Germinal center (tissue), 1 donor: ENCODE data around the gene BTNL2.

Experiments
- DNase-seq: peaks from one replicate; pipeline ENCODE4 v3.0.0; 2012; ENCODE audit warnings: mixed read lengths, low spot score

Gene BTNL2

GRCh38 chr6:32415521-32416019, 8.6 kb upstream of the BTNL2 start:
- DNase-seq = peak; percentile 69

GRCh38 chr6:32413427-32414047, 6.6 kb upstream of the BTNL2 start:
- DNase-seq = peak; percentile 74

GRCh38 chr6:32411566-32412327, 4.8 kb upstream of the BTNL2 start:
- no peak for DNase-seq

- no peak for DNase-seq
Measured at GRCh38 chr6:32410906-32411305, 3.9 kb upstream of the BTNL2 start.

- no peak for DNase-seq
Measured at GRCh38 chr6:32406197-32406596, 784 bp downstream of the BTNL2 start.

- no peak for DNase-seq
Measured at GRCh38 chr6:32405656-32406055, 1.3 kb downstream of the BTNL2 start.

GRCh38 chr6:32402812-32403211, 4.2 kb downstream of the BTNL2 start:
- DNase-seq = no peak

GRCh38 chr6:32401284-32401963, 5.6 kb downstream of the BTNL2 start:
- no peak for DNase-seq

- peak; percentile 65 for DNase-seq
Measured at GRCh38 chr6:32397252-32397920, 9.6 kb downstream of the BTNL2 start.

GRCh38 chr6:32396028-32396427, 11.0 kb downstream of the BTNL2 start:
- no peak for DNase-seq

- DNase-seq = no peak
Measured at GRCh38 chr6:32393665-32394420, 13.1 kb downstream of the BTNL2 start.

- no peak for DNase-seq
Measured at GRCh38 chr6:32391505-32391904, 15.5 kb downstream of the BTNL2 start.

GRCh38 chr6:32387589-32388340, 19.2 kb downstream of the BTNL2 start:
- no peak for DNase-seq

GRCh38 chr6:32386040-32386439, 20.9 kb downstream of the BTNL2 start:
- DNase-seq = no peak

- no peak for DNase-seq
Measured at GRCh38 chr6:32382757-32383420, 24.1 kb downstream of the BTNL2 start.

GRCh38 chr6:32379545-32379944, 27.4 kb downstream of the BTNL2 start:
- no peak for DNase-seq

GRCh38 chr6:32375739-32376529, 31.0 kb downstream of the BTNL2 start:
- no peak for DNase-seq

- no peak for DNase-seq
Measured at GRCh38 chr6:32371803-32372202, 35.2 kb downstream of the BTNL2 start, which contains the start of gene TSBP1. TSBP1 (minus strand) TSS chr6:32371903; CDS start chr6:32371706, 197 bp downstream.

- DNase-seq = no peak
Measured at GRCh38 chr6:32371229-32371628, 35.8 kb downstream of the BTNL2 start.
